Hepatocyte (in vitro differentiated cells): Measurements from ENCODE around the gene TAPBPL.

Experiments used
- CTCF ChIP-seq: fragments of 200-600 bp; sonication (generic); IDR thresholded peaks from 2 replicates; pipeline ENCODE4 v1.5.1; 2016; ENCODE audit warnings: antibody characterized with exemption, mild to moderate bottlenecking; ENCODE audit not compliant: poor library complexity
- EZH2 ChIP-seq: fragments of 200-600 bp; sonication (generic); IDR thresholded peaks from 2 replicates; pipeline ENCODE4 v1.6.1; 2016; ENCODE audit warnings: antibody characterized with exemption, mild to moderate bottlenecking, borderline replicate concordance
- EZH2phosphoT487 ChIP-seq: fragments of 200-600 bp; sonication (generic); IDR thresholded peaks from one replicate; pipeline ENCODE4 v1.6.1; 2018; ENCODE audit warnings: antibody characterized with exemption, mild to moderate bottlenecking, low read depth, moderate library complexity; ENCODE audit not compliant: unreplicated experiment, severe bottlenecking

- no peak for TF ChIP-seq EZH2phosphoT487
- TF ChIP-seq CTCF, result no peak
- no peak for TF ChIP-seq EZH2
Observed at GRCh38 chr12:6462234-6462995, 10.6 kb downstream of the TAPBPL start.
